A673 (cell line): Measurements from ENCODE around the gene ZNF124.

ENCODE experiments used
- CTCF ChIP-seq: fragments of 300-800, 200-600 bp; sonication (generic); conservative IDR thresholded peaks from 2 replicates; pipeline ENCODE4 v1.5.1; 2017; ENCODE audit warnings: low read depth, mild to moderate bottlenecking, antibody characterized with exemption, low read length, moderate library complexity, mixed read lengths
- EZH2 ChIP-seq: fragments of 200-600 bp; sonication (generic); IDR thresholded peaks from 2 replicates; pipeline ENCODE4 v1.6.1; 2017; ENCODE audit warnings: borderline replicate concordance, low read depth, mild to moderate bottlenecking, mixed read lengths, antibody characterized with exemption, low read length; ENCODE audit not compliant: poor library complexity, severe bottlenecking

- no peak for TF ChIP-seq CTCF
- no peak for TF ChIP-seq EZH2
Observed at GRCh38 chr1:247172996-247173395, 1.2 kb upstream of the ZNF124 start.
